Natural killer cell (primary cell): ENCODE data around the gene ZNF407. TPM values are rescaled to one million over a fixed set of nuclear protein-coding genes. Genes with fewer than 3 reads are reported as not detected.

Experiments used
- ATAC-seq, 3 donors: fragments of 150-1000 bp in 2 of 3; fragments of 200-7000 bp in 1 of 3; cut with Tn5 transposase; 1 replicate in 1 of 3; 2 replicates in 2 of 3; pipeline ENCODE4 v1.10.0; 2021; ENCODE audit warnings: mild to moderate bottlenecking in 2 of 3, moderate library complexity in 2 of 3
- DNase-seq, 2 donors: peaks; one replicate each; pipeline versions ENCODE4 v3.0.0 to v3.0.0-alpha.2; 2013 to 2021; ENCODE audit warnings: mixed read lengths in 1 of 2
- H3K27ac ChIP-seq: one replicate; pipeline ENCODE4 v1.5.1; 2013; ENCODE audit warnings: mild to moderate bottlenecking, low read length
- H3K27me3 ChIP-seq: one replicate; pipeline ENCODE4 v1.6.1; 2013; ENCODE audit warnings: low read length; ENCODE audit not compliant: control insufficient read depth, insufficient read depth
- H3K36me3 ChIP-seq: one replicate; pipeline ENCODE4 v1.6.1; 2013; ENCODE audit warnings: low read length; ENCODE audit not compliant: control insufficient read depth, insufficient read depth
- H3K4me1 ChIP-seq: one replicate; pipeline ENCODE4 v1.6.1; 2013; ENCODE audit warnings: low read length; ENCODE audit not compliant: control insufficient read depth, insufficient read depth
- H3K4me3 ChIP-seq: one replicate; pipeline ENCODE4 v1.5.1; 2013; ENCODE audit warnings: low read length
- H3K9me3 ChIP-seq: one replicate; pipeline ENCODE4 v1.6.1; 2013; ENCODE audit warnings: low read length; ENCODE audit not compliant: control insufficient read depth, insufficient read depth
- H3K27ac Mint-ChIP-seq, 2 donors: one replicate each; pipeline ENCODE4 v1.8.0; 2022; ENCODE audit warnings: mild to moderate bottlenecking in 2 of 2, mixed read lengths in 2 of 2, moderate library complexity in 1 of 2
- H3K27me3 Mint-ChIP-seq, 2 donors: one replicate each; pipeline ENCODE4 v1.8.0; 2022; ENCODE audit warnings: low read depth in 2 of 2, mixed read lengths in 2 of 2
- H3K36me3 Mint-ChIP-seq: one replicate; pipeline ENCODE4 v1.8.0; 2022; ENCODE audit warnings: mixed read lengths
- H3K4me1 Mint-ChIP-seq, 2 donors: one replicate each; pipeline ENCODE4 v1.8.0; 2022; ENCODE audit warnings: mixed read lengths in 2 of 2
- H3K4me3 Mint-ChIP-seq: one replicate; pipeline ENCODE4 v1.8.0; 2022; ENCODE audit warnings: mild to moderate bottlenecking, moderate library complexity, mixed read lengths
- H3K9me3 Mint-ChIP-seq, 2 donors: one replicate each; pipeline ENCODE4 v1.8.0; 2022; ENCODE audit warnings: mixed read lengths in 2 of 2
- CTCF ChIP-seq: fragments of 200-600 bp; IDR thresholded peaks from one replicate; pipeline ENCODE4 v1.8.0; 2022; ENCODE audit warnings: antibody characterized with exemption
- WGBS: methylation state at CpG from one replicate; pipeline ENCODE4 v1.1.7; 2013; ENCODE audit warnings: missing lambda C conversion rate; ENCODE audit not compliant: insufficient coverage; 5-methylcytosine and 5-hydroxymethylcytosine counted together
- intact Hi-C: fragments of 100-400 bp; cut with micrococcal nuclease; formaldehyde crosslinking; loops from one replicate; pipeline ENCODE4 v1.14.2; 2022
- total RNA-seq, 4 donors: library from RNA; stranded (reverse); fragments of 120-200 nt in 1 of 4; gene quantifications; one replicate each; pipeline versions ENCODE4 v1.2.3 to v1.2.4, GENCODE V29; 2013 to 2022

Gene ZNF407
- total RNA-seq, 3 donors from 2014 or later (not counting 1 experiment from before 2014, with no cell fraction given) = 28.4 to 36.7 (median 36.3) TPM

GRCh38 chr18:74825460-74825859 is 227.8 kb downstream of the ZNF407 start:
- H3K9me3 Mint-ChIP-seq = no peaks in the 10 kb centered on the region
- intact Hi-C loops = no loop called here
- TF ChIP-seq CTCF = no peak
- ATAC-seq = no peak
- H3K9me3 ChIP-seq = no peaks in the 10 kb centered on the region
- H3K27ac ChIP-seq = no peak overlapping the region
- H3K4me3 ChIP-seq = no peak overlapping the region
- H3K27ac Mint-ChIP-seq = no peak overlapping the region
- peaks cover 6% of the 10 kb centered on the region for H3K36me3 Mint-ChIP-seq
- 14% methylated on average over 1 of the region's 1 CpG for WGBS
- H3K27me3 ChIP-seq = no peaks in the 10 kb centered on the region
- H3K4me3 Mint-ChIP-seq = no peak overlapping the region
- H3K4me1 ChIP-seq = no peaks in the 10 kb centered on the region
- H3K27me3 Mint-ChIP-seq = no peaks in the 10 kb centered on the region
- peaks cover 5 to 15% of the 10 kb centered on the region in 2 donors for H3K4me1 Mint-ChIP-seq
- H3K36me3 ChIP-seq = no peaks in the 10 kb centered on the region
- no peak for DNase-seq

- intact Hi-C loops = no loop called here
These were observed 228.9 kb downstream of the ZNF407 start for GRCh38 chr18:74826572-74826971.

GRCh38 chr18:74828200-74828599 is 230.5 kb downstream of the ZNF407 start:
- ATAC-seq (no peak), DNase-seq (no peak)
- H3K4me3 ChIP-seq = no peak overlapping the region
- Mint-ChIP-seq H3K4me3 (no peak overlapping the region), H3K4me1 (peaks cover 15 to 20% of the 10 kb centered on the region in 2 donors), H3K27ac (no peak overlapping the region), H3K36me3 (peaks cover 3% of the 10 kb centered on the region), H3K27me3 (no peaks in the 10 kb centered on the region), H3K9me3 (no peaks in the 10 kb centered on the region)
- WGBS = 99% methylated on average over 3 of the region's 3 CpGs
- H3K4me1 ChIP-seq = no peaks in the 10 kb centered on the region
- no peak for TF ChIP-seq CTCF
- intact Hi-C loops = no loop called here
- no peak overlapping the region for H3K27ac ChIP-seq
- H3K27me3 ChIP-seq = no peaks in the 10 kb centered on the region
- H3K9me3 ChIP-seq = no peaks in the 10 kb centered on the region
- H3K36me3 ChIP-seq = no peaks in the 10 kb centered on the region

More at GRCh38 chr18:74826572-74826971, 228.9 kb downstream of the ZNF407 start:
- Mint-ChIP-seq H3K27ac (no peak overlapping the region), H3K9me3 (no peaks in the 10 kb centered on the region), H3K27me3 (no peaks in the 10 kb centered on the region), H3K36me3 (peaks cover 6% of the 10 kb centered on the region), H3K4me1 (peaks cover 6 to 16% of the 10 kb centered on the region in 2 donors), H3K4me3 (no peak overlapping the region)
- no peaks in the 10 kb centered on the region for H3K27me3 ChIP-seq
- H3K27ac ChIP-seq = no peak overlapping the region
- TF ChIP-seq CTCF = no peak
- no peaks in the 10 kb centered on the region for H3K36me3 ChIP-seq
- ATAC-seq (no peak), DNase-seq (no peak)
- H3K4me3 ChIP-seq = no peak overlapping the region
- no peaks in the 10 kb centered on the region for H3K4me1 ChIP-seq
- H3K9me3 ChIP-seq = no peaks in the 10 kb centered on the region
- WGBS = 98% methylated on average over 5 of the region's 5 CpGs

GRCh38 chr18:74831571-74832250 is 234.0 kb downstream of the ZNF407 start:
- Histone ChIP-seq H3K9me3 (no peaks in the 10 kb centered on the region), H3K4me3 (no peak overlapping the region), H3K36me3 (no peaks in the 10 kb centered on the region), H3K4me1 (peaks cover 3% of the 10 kb centered on the region), H3K27ac (no peak overlapping the region), H3K27me3 (no peaks in the 10 kb centered on the region)
- DNase-seq = no peak
- Mint-ChIP-seq H3K27ac (no peak overlapping the region), H3K9me3 (no peaks in the 10 kb centered on the region), H3K36me3 (no peaks in the 10 kb centered on the region), H3K27me3 (no peaks in the 10 kb centered on the region), H3K4me1 (peaks cover 33 to 38% of the 10 kb centered on the region in 2 donors), H3K4me3 (no peak overlapping the region)
- 86% methylated on average over 13 of the region's 13 CpGs for WGBS
- TF ChIP-seq CTCF = no peak
- intact Hi-C loops = no loop called here
- ATAC-seq = no peak
